GM06990 (cell line): ENCODE measurements around the gene HMCN2.

Experiments
- DNase-seq: peaks from one replicate; pipeline ENCODE4 v3.0.0-alpha.2; 2011; ENCODE audit not compliant: insufficient read length; ENCODE audit errors: extremely low read depth
- H3K27me3 ChIP-seq: replicated peaks from 2 replicates; pipeline ENCODE4 v1.6.0; 2011; ENCODE audit warnings: low read length; ENCODE audit not compliant: control insufficient read depth, insufficient read depth
- H3K36me3 ChIP-seq: 2 replicates; pipeline ENCODE4 v1.5.1; 2011; ENCODE audit warnings: low read length; ENCODE audit not compliant: control insufficient read depth, insufficient read depth
- H3K4me3 ChIP-seq: replicated peaks from 2 replicates; pipeline ENCODE4 v1.5.1; 2011; ENCODE audit warnings: low read depth, mild to moderate bottlenecking, control low read depth, low read length
- CTCF ChIP-seq: IDR thresholded peaks from 2 replicates; pipeline ENCODE4 v1.5.1; 2011; ENCODE audit warnings: low read length, control low read depth, mild to moderate bottlenecking, inconsistent platforms; ENCODE audit not compliant: insufficient read depth, poor library complexity, severe bottlenecking

HMCN2 gene

GRCh38 chr9:130446101-130446861, 180.7 kb downstream of the HMCN2 start:
- TF ChIP-seq CTCF = no peak
- Histone ChIP-seq H3K36me3 (no peaks in the 10 kb centered on the region), H3K4me3 (no peak overlapping the region), H3K27me3 (peaks cover 2% of the 10 kb centered on the region; the same call in 1 of the 2 replicates)
- no peak for DNase-seq

DNA sequence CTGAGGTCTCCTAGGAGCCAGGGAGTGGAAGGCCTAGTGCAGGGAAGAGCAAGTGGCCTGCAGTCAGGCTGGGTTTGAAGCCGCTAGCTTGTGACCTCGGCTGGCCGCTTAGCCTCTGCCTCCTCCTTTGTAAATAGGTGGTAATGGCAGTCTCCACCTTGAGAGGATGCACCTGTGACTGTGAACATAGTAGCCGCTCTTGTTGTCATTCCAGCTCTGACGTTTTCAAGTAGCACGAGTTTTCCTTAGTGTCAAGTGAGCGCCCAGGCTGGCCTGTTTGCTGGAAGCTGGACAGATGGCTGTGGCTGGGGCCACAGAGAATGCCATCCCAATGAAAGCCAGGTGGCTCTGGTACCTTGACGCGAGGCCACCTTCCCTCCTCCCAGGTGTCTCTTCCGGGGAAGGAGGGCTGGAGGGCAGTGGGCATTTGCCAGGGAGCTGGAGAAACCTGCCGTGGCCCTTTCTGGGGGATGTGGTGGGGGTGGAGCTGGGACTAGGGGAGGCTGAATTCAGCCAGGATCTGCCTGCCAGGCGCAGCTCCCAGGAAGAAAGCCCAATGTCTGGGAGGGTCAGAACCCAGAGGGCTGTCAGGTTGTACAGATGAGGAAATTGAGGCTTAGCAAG, 181.7 kb downstream of the HMCN2 start:
- H3K4me3 ChIP-seq = no peak overlapping the region
- no peak for TF ChIP-seq CTCF
- DNase-seq = no peak
- no peaks in the 10 kb centered on the region for H3K36me3 ChIP-seq
- H3K27me3 ChIP-seq = peaks cover 2% of the 10 kb centered on the region; the same call in 1 of the 2 replicates

- no peak overlapping the region for H3K4me3 ChIP-seq
- peaks cover 2% of the 10 kb centered on the region; the same call in 1 of the 2 replicates for H3K27me3 ChIP-seq
- H3K36me3 ChIP-seq = no peaks in the 10 kb centered on the region
- TF ChIP-seq CTCF = no peak
- DNase-seq = no peak
These were observed 182.6 kb downstream of the HMCN2 start for GRCh38 chr9:130448035-130448624.

DNA sequence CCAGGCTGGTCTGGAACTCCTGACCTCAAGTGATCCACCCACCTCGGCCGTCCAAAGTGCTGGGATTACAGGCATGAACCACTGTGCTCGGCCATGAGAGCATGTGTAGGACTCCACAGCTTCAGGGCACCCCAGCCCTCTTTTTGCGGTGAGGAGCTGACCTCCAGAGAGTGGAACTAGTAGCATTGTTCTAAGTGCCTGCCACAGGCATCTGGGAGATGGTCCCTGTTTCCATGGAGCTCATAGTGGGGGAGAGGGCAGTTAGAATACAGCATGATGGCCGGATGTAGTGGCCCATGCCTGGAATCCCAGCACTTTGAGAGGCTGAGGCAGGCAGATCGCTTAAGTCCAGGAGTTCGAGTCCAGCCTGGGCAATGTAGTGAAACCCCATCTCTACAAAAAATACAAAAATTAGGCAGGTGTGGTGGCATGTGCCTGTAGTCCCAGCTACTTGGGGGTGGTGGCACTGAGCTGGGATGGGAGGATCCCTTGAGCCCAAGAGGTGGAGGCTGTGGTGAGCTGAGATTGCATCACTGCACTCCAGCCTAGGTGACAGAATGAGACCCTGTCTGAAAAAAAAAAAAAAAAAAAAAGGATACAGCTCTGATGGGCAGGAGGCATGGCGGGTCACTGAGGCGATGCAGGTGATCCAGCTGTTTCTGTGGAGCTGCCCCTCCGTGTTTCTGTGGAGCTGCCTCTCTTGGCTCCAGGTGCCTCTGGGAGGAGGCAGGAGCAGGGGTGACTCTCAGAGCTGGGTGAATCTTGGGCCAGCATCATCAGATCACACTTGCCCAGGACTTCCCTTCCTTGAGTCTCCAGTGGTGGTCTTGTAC, 183.4 kb downstream of the HMCN2 start:
- TF ChIP-seq CTCF = no peak
- no peak overlapping the region for H3K4me3 ChIP-seq
- H3K27me3 ChIP-seq = peaks cover under 1% of the 10 kb centered on the region; the same call in 1 of the 2 replicates
- DNase-seq = no peak
- no peaks in the 10 kb centered on the region for H3K36me3 ChIP-seq

DNA sequence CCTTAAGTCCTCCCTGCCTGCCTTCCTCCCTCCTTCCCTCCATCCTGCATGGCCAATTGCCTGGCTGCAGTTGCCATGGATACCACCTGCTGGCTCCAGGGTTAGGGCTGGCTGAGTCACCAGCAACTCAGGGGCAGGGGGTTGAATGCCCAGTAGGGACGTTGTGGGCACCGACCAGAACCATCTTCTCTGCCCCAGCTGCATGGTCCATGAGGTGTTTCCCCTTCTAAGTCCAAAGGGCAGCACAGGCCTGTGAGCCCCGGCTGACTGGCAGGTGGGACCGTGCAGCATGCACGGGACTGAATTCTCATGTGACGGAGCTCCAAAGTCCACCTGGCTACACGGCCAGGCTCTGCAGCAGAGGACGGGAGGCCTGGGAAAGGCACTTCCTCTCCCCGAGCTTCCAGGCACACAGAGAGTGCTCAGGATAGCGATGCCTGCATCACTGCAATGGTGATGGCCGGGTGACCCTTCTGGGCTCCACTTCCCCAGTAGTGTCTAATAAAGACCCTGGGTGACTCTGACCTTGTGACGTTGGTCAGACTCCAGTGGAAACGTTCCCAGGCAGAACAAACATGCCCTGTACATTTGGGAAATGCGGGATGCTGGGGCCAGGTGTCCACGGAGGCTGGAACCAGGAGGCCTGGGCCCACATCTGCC, 184.9 kb downstream of the HMCN2 start:
- Histone ChIP-seq H3K4me3 (no peak overlapping the region), H3K27me3 (no peaks in the 10 kb centered on the region; the same call in 1 of the 2 replicates), H3K36me3 (no peaks in the 10 kb centered on the region)
- DNase-seq = no peak
- TF ChIP-seq CTCF = no peak
